GM20000 (cell line): ENCODE data around the gene ARHGAP27.

Source experiments
- DNase-seq: peaks from one replicate; pipeline ENCODE4 v3.0.0; 2012; ENCODE audit warnings: low spot score
- TF ChIP-seq, protein P1 (sequence below): IDR thresholded peaks from 2 replicates; pipeline ENCODE4 v1.5.1; 2012; ENCODE audit warnings: mild to moderate bottlenecking, control low read depth; ENCODE audit errors: extremely low read depth, missing control alignments

Gene ARHGAP27

DNA sequence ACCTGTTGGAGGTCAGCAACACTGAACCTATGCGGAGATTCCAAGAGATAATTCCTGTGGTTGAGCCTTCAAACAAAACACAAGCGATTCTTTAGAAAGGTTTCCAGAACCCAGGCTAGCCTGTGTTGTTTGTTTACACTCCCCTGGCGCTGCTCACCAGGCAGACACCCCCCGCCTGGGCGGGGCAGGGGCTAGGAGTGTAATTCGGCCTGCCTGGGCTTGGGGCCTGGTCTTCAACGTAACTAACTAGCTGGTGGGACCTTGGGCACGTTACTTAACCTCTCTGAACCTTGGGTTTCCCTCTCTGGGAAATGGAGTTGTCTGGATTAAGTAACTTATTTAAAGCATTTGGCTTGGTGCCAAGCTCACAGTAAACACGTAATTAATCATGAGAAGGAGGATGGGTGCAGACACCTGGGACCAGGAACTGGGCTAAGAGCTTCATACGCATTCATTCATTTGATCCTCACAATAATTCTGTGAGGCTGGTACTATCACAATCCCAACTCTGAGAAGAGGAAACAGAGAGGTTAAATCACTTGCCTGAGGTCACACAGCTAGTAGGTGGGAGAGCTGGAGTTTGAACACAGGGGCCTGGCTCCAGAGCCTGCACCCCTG, 7.6 kb upstream of the ARHGAP27 start:
- DNase-seq: no peak
- TF ChIP-seq, protein P1, sequence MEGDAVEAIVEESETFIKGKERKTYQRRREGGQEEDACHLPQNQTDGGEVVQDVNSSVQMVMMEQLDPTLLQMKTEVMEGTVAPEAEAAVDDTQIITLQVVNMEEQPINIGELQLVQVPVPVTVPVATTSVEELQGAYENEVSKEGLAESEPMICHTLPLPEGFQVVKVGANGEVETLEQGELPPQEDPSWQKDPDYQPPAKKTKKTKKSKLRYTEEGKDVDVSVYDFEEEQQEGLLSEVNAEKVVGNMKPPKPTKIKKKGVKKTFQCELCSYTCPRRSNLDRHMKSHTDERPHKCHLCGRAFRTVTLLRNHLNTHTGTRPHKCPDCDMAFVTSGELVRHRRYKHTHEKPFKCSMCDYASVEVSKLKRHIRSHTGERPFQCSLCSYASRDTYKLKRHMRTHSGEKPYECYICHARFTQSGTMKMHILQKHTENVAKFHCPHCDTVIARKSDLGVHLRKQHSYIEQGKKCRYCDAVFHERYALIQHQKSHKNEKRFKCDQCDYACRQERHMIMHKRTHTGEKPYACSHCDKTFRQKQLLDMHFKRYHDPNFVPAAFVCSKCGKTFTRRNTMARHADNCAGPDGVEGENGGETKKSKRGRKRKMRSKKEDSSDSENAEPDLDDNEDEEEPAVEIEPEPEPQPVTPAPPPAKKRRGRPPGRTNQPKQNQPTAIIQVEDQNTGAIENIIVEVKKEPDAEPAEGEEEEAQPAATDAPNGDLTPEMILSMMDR: no peak

DNA sequence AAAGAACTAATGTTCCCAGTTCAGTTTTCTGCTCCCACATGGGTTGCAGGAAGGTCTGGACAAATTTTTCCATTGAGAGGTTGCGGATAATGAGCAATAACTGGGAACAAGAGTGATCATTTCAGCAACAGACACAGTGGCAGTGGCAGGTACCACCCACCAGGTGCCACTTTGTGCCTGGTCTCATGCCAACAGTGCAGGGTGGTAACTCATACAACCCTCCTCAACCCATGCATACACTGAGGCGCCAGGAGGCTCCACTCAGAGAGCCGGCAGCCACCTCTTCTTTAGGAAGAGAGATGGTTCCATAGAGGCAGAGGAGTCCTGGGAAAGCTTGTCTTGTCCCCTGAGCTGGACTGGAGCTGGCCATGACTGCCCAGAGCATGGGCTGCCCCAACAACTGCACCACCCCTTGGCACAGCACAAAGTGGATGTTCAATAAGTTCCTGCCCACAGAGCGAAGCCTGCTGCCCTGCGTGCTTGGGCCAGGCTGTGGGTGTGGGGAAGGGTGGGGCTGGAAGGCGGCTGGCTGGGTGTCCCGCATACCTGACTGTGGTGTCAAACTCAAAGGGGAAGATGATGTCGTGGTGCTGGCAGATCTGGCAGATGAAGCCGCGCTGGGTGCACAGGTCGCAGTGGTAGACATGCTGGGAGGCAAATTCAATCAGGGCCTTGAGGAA, 6.4 kb upstream of the ARHGAP27 start:
- DNase-seq: no peak

DNA sequence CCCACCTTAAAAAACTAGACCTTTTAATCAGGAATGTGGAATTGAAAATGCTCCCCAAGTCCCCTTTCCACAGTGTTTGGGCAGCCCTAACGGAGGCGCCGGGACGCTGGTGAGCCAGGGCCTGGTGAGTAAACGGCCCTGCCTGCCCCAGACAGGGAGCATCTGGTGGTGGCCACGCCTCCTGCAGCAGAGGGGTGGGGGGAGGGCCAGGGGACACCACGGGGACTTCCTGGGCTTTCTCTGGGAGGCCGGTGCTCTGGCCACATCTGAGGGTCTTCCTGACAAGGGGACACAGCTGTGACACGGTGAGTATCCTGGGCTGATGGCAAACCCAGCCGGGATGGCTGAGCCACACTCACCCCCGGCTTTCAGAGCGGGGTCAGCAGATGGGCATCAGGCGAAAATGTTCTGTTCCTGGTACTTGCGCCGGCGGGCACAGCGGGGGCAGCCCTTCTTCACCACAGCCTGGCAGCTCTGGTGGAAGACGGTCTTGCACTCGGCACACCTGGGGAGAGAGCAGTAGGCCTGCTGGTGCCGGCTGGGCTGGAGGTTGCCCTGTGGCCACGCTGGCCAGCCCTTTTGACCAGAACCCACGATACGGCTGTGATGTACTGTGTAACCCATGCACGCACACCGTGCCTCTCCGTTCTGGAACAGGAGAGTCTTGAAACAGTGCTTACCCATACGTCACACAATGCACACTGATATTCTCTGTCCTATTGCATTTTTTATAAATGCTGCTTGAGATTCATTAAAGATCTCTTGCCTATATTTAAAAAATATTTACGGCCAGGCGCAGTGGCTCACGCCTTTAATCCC, 5.0 kb upstream of the ARHGAP27 start:
- no peak for DNase-seq
- TF ChIP-seq, protein P1: no peak

More for the DNA sequence above, 6.4 kb upstream of the ARHGAP27 start:
- TF ChIP-seq, protein P1: no peak

DNA sequence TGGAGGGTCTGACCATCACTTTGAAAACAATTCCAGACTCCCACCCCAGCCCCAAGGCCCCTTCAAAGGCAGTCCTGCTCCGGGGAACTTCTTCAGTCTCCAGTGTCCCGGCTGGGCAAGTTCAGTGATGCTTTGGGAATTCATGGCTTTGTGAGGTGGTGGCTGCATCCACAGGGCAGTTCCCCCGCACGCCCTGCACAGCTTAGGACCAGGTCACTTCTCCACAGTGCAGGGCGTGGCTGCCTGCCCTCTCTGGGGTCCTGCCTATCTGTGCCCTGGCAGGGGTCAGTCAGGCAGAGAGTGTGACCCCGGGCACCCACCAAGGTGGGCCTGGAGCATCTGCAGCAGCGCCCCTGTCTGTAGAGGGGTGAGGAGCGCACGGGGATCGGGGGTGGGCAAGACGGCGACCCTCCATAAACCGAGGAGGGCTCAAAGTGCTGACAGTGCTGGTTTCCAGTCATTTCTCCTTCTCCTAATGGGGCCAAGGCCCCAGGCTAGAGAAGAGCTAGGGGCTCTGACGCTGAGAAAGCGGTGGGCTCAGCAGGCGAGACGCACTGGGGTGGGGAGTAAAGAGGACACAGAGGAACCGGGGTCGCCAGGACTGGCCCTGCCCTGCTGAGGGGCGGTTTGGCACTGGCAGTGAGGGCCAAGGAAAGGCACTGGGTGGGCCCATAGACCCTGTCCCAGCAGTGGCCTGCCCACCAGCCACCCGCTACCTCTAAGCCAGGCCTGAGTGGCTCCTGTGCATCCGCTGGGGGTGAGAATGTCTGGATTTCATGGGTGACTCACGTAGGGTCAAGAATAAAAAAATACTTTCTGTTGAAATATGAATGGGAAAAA, 4.2 kb upstream of the ARHGAP27 start:
- TF ChIP-seq, protein P1: no peak
- no peak for DNase-seq

DNA sequence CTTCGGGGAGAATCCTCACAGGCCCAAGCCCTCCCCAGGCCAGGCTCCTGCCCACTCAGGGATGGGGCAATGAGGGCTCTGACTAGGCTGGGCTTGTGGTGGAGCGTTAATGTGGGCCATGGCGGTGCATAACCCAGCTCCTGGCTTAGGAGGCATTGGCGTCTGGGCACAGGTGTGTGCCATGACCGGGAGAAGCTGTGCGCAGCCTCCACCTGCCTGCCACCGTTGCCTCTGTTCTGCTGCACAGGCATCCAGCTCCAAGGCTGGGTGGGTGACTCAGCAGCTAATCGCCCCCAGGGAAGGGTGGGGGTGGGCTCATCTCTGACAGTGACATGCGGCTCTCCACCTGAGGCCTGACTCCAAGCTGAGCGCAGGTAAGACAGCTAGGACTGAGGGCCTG, 3.5 kb upstream of the ARHGAP27 start:
- TF ChIP-seq, protein P1: no peak
- no peak for DNase-seq

DNA sequence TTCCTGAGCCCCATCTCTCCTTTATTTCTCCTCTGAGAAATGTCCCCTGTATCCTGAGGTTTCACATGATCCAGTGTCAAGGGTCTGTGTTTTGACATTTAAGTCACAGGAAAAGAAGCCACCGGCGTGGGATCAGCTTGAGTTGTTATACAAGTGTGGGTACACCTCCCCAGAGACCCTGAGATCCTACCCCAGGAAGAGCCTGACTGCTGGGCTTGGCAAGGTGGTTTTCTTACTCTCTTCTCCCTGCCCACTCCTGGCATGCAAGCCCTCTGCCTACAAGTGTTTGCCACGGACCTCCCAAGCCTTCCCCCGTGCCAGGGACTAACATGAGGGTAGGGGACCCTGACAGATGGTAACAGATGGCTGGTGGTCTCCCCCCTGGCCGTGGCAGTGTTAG, 2.8 kb upstream of the ARHGAP27 start:
- no peak for DNase-seq
- TF ChIP-seq, protein P1: no peak
